CD4-positive, alpha-beta memory T cell (primary cell): ENCODE data around the gene DCP1A. TPM values are rescaled to one million over a fixed set of nuclear protein-coding genes. Genes with fewer than 3 reads are reported as not detected.
A peak's percentile ranks its signal among the peaks of the same experiment; 100 is the strongest.
"Not testable (repeated sequence)": the region's sequence is repeated elsewhere in the genome, so short reads cannot be mapped to it uniquely, and the experiment has no call there.

Experiments used
- CTCF ChIA-PET: fragments of 350-600 bp; sonication (Branson Sonifier 250); formaldehyde crosslinking; loops from one replicate; lab custom pipeline; 2021; ENCODE audit warnings: inconsistent platforms; ENCODE audit not compliant: partially characterized antibody; lab: Charles Lee
- POLR2A ChIA-PET: fragments of 350-600 bp; sonication (Branson Sonifier 250); formaldehyde crosslinking; loops from one replicate; lab custom pipeline; 2021; ENCODE audit not compliant: partially characterized antibody; lab: Charles Lee
- DNase-seq, 5 donors: peaks; one replicate each; pipeline versions ENCODE4 v3.0.0 to v3.0.0-alpha.2; 2020 to 2022; ENCODE audit warnings: mixed read lengths in 1 of 5
- H3K27ac ChIP-seq: one replicate; pipeline ENCODE4 v1.7.0; 2013; ENCODE audit warnings: low read depth, low read length
- H3K27me3 ChIP-seq: 2 replicates; pipeline ENCODE4 v1.7.0; 2013; ENCODE audit warnings: mild to moderate bottlenecking, low read length, moderate library complexity; ENCODE audit not compliant: insufficient read depth
- H3K36me3 ChIP-seq: 2 replicates; pipeline ENCODE4 v1.7.0; 2013; ENCODE audit warnings: mild to moderate bottlenecking, low read length, moderate library complexity; ENCODE audit not compliant: insufficient read depth
- H3K4me1 ChIP-seq: 2 replicates; pipeline ENCODE4 v1.7.0; 2013; ENCODE audit warnings: mild to moderate bottlenecking, low read length, moderate library complexity; ENCODE audit not compliant: insufficient read depth
- H3K4me3 ChIP-seq, 2 donors: one replicate each; pipeline ENCODE4 v1.7.0; 2013; ENCODE audit warnings: low read length in 2 of 2, mild to moderate bottlenecking in 1 of 2
- H3K9me3 ChIP-seq, 2 donors: one replicate each; pipeline ENCODE4 v1.7.0; 2013; ENCODE audit warnings: low read length in 2 of 2, control low read depth in 1 of 2; ENCODE audit not compliant: control insufficient read depth in 1 of 2
- H3K27ac Mint-ChIP-seq, 7 donors: one replicate each; pipeline ENCODE4 v1.8.0; 2020 to 2021; ENCODE audit warnings: mixed read lengths in 7 of 7, mild to moderate bottlenecking in 6 of 7, inconsistent platforms in 3 of 7, moderate library complexity in 3 of 7
- H3K27me3 Mint-ChIP-seq, 2 donors: one replicate each; pipeline ENCODE4 v1.8.0; 2020 to 2021; ENCODE audit warnings: mixed read lengths in 2 of 2
- H3K36me3 Mint-ChIP-seq, 2 donors: one replicate each; pipeline ENCODE4 v1.8.0; 2020 to 2021; ENCODE audit warnings: mixed read lengths in 2 of 2, inconsistent platforms in 1 of 2, mild to moderate bottlenecking in 1 of 2
- H3K4me1 Mint-ChIP-seq, 4 donors: one replicate each; pipeline ENCODE4 v1.8.0; 2020 to 2021; ENCODE audit warnings: mixed read lengths in 4 of 4, mild to moderate bottlenecking in 1 of 4
- H3K4me3 Mint-ChIP-seq, 8 donors: one replicate each; pipeline ENCODE4 v1.8.0; 2020 to 2021; ENCODE audit warnings: mixed read lengths in 8 of 8, mild to moderate bottlenecking in 7 of 8, moderate library complexity in 6 of 8, inconsistent platforms in 3 of 8
- H3K9me3 Mint-ChIP-seq, 8 donors: one replicate each; pipeline ENCODE4 v1.8.0; 2020 to 2021; ENCODE audit warnings: mixed read lengths in 8 of 8, mild to moderate bottlenecking in 5 of 8, inconsistent platforms in 3 of 8, moderate library complexity in 1 of 8
- intact Hi-C: fragments of 100-400 bp; cut with micrococcal nuclease; formaldehyde crosslinking; loops from one replicate; pipeline ENCODE4 v1.15.1; 2023
- polyA plus RNA-seq, 2 donors: library from polyadenylated mRNA; unstranded; fragments of 300-500 nt; fragmentation: Illumina TruSeq; gene quantifications; one replicate each; pipeline ENCODE4 v1.2.3, GENCODE V29; 2021
- total RNA-seq, 2 experiments: library from RNA; stranded (reverse); gene quantifications; one replicate each; pipeline ENCODE4 v1.2.3, GENCODE V29; 2021

The DCP1A gene
- total and polyA plus RNA-seq, 4 experiments from 2014 or later = 40.9 to 94.1 (median 59.3) TPM

GRCh38 chr3:53269888-53270880 is 77.2 kb downstream of the DCP1A start:
- no peak for DNase-seq
- intact Hi-C loops = no loop called here
- Histone ChIP-seq H3K4me3 (no peak overlapping the region), H3K27me3 (no peaks in the 10 kb centered on the region), H3K4me1 (no peaks in the 10 kb centered on the region), H3K9me3 (no peaks in the 10 kb centered on the region), H3K36me3 (no peaks in the 10 kb centered on the region), H3K27ac (no peak overlapping the region)
- Mint-ChIP-seq H3K4me3 (no peak overlapping the region), H3K9me3 (no peaks in the 10 kb centered on the region), H3K27me3 (peaks cover 0 to 2% of the 10 kb centered on the region in 2 donors), H3K27ac (peak overlapping the region in 1 of 7 donors; percentile 28), H3K36me3 (no peaks in the 10 kb centered on the region), H3K4me1 (peaks cover 0 to 3% (median under 1%) of the 10 kb centered on the region in 4 donors)
- POLR2A ChIA-PET = no interaction called here
- CTCF ChIA-PET = no interaction called here

GRCh38 chr3:53269193-53269592 is 78.2 kb downstream of the DCP1A start:
- H3K9me3 Mint-ChIP-seq, H3K27ac Mint-ChIP-seq, POLR2A ChIA-PET, H3K4me1 ChIP-seq, H3K36me3 ChIP-seq, H3K9me3 ChIP-seq, H3K4me1 Mint-ChIP-seq, H3K27me3 Mint-ChIP-seq, H3K4me3 Mint-ChIP-seq, CTCF ChIA-PET, H3K27ac ChIP-seq, H3K36me3 Mint-ChIP-seq, DNase-seq, intact Hi-C loops, H3K4me3 ChIP-seq, H3K27me3 ChIP-seq: not testable (repeated sequence)

GRCh38 chr3:53267766-53268165 is 79.6 kb downstream of the DCP1A start:
- Histone ChIP-seq H3K36me3 (no peaks in the 10 kb centered on the region), H3K4me1 (no peaks in the 10 kb centered on the region), H3K27ac (no peak overlapping the region), H3K4me3 (no peak overlapping the region), H3K9me3 (no peaks in the 10 kb centered on the region), H3K27me3 (no peaks in the 10 kb centered on the region)
- no peaks in the 10 kb centered on the region for H3K4me1 Mint-ChIP-seq
- no peak overlapping the region for H3K4me3 Mint-ChIP-seq
- peaks cover 0 to 2% of the 10 kb centered on the region in 2 donors for H3K27me3 Mint-ChIP-seq
- no peaks in the 10 kb centered on the region for H3K36me3 Mint-ChIP-seq
- no peak for DNase-seq
- ChIA-PET CTCF (no interaction called here), POLR2A (no interaction called here)
- intact Hi-C loops = no loop called here
- no peaks in the 10 kb centered on the region for H3K9me3 Mint-ChIP-seq
- H3K27ac Mint-ChIP-seq = no peak overlapping the region

- H3K27ac Mint-ChIP-seq = no peak overlapping the region
- CTCF ChIA-PET = interaction anchor here (1.3 kb wide), 1 partner anchor 10 kb away, joined by 3 read pairs; no protein-coding TSS in a partner anchor
- POLR2A ChIA-PET = no interaction called here
- intact Hi-C loops = no loop called here
- Histone ChIP-seq H3K9me3 (no peaks in the 10 kb centered on the region), H3K4me3 (no peak overlapping the region), H3K36me3 (no peaks in the 10 kb centered on the region), H3K4me1 (no peaks in the 10 kb centered on the region), H3K27me3 (no peaks in the 10 kb centered on the region), H3K27ac (no peak overlapping the region)
- H3K4me1 Mint-ChIP-seq = no peaks in the 10 kb centered on the region
- no peaks in the 10 kb centered on the region for H3K9me3 Mint-ChIP-seq
- H3K4me3 Mint-ChIP-seq = no peak overlapping the region
- H3K27me3 Mint-ChIP-seq = peaks cover 0 to 2% of the 10 kb centered on the region in 2 donors
- no peak for DNase-seq
- H3K36me3 Mint-ChIP-seq = no peaks in the 10 kb centered on the region
Measured at GRCh38 chr3:53264718-53265117, 82.6 kb downstream of the DCP1A start.

- ChIA-PET CTCF (no interaction called here), POLR2A (no interaction called here)
- Histone ChIP-seq H3K4me1 (no peaks in the 10 kb centered on the region), H3K27me3 (no peaks in the 10 kb centered on the region), H3K27ac (no peak overlapping the region), H3K9me3 (no peaks in the 10 kb centered on the region), H3K36me3 (no peaks in the 10 kb centered on the region), H3K4me3 (no peak overlapping the region)
- H3K27me3 Mint-ChIP-seq = peaks cover 0 to 2% of the 10 kb centered on the region in 2 donors
- no peaks in the 10 kb centered on the region for H3K4me1 Mint-ChIP-seq
- H3K9me3 Mint-ChIP-seq = no peaks in the 10 kb centered on the region
- H3K4me3 Mint-ChIP-seq = no peak overlapping the region
- no peaks in the 10 kb centered on the region for H3K36me3 Mint-ChIP-seq
- H3K27ac Mint-ChIP-seq = no peak overlapping the region
- intact Hi-C loops = no loop called here
- no peak for DNase-seq
Measured at GRCh38 chr3:53263907-53264306, 83.4 kb downstream of the DCP1A start.

- no peaks in the 10 kb centered on the region for H3K27me3 ChIP-seq
- Mint-ChIP-seq H3K36me3 (no peaks in the 10 kb centered on the region), H3K4me1 (no peaks in the 10 kb centered on the region), H3K27ac (no peak overlapping the region), H3K4me3 (no peak overlapping the region), H3K9me3 (no peaks in the 10 kb centered on the region), H3K27me3 (peaks cover 0 to 2% of the 10 kb centered on the region in 2 donors)
- H3K4me3 ChIP-seq = no peak overlapping the region
- H3K36me3 ChIP-seq = no peaks in the 10 kb centered on the region
- POLR2A ChIA-PET = no interaction called here
- no peak for DNase-seq
- H3K27ac ChIP-seq = no peak overlapping the region
- no peaks in the 10 kb centered on the region for H3K9me3 ChIP-seq
- CTCF ChIA-PET = no interaction called here
- H3K4me1 ChIP-seq = no peaks in the 10 kb centered on the region
- intact Hi-C loops = no loop called here
Measured at GRCh38 chr3:53261712-53262111, 85.6 kb downstream of the DCP1A start.

GRCh38 chr3:53260286-53260785 is 87.0 kb downstream of the DCP1A start:
- no peaks in the 10 kb centered on the region for H3K27me3 Mint-ChIP-seq
- peaks cover 0 to 1% (median under 1%) of the 10 kb centered on the region in 4 donors for H3K4me1 Mint-ChIP-seq
- no peaks in the 10 kb centered on the region for H3K36me3 Mint-ChIP-seq
- H3K27ac Mint-ChIP-seq = peak overlapping the region in 1 of 7 donors; percentile 8
- no peak overlapping the region for H3K4me3 Mint-ChIP-seq
- CTCF ChIA-PET = no interaction called here
- POLR2A ChIA-PET = no interaction called here
- DNase-seq = no peak
- Histone ChIP-seq H3K27me3 (no peaks in the 10 kb centered on the region), H3K27ac (no peak overlapping the region), H3K4me3 (no peak overlapping the region), H3K4me1 (no peaks in the 10 kb centered on the region), H3K36me3 (no peaks in the 10 kb centered on the region), H3K9me3 (no peaks in the 10 kb centered on the region)
- intact Hi-C loops = no loop called here
- H3K9me3 Mint-ChIP-seq = no peaks in the 10 kb centered on the region
